ENCODE results near the gene AGBL1.

The AGBL1 gene

GRCh38 chr15:86754846-86755245 lies 675.2 kb downstream of the AGBL1 start:
- Histone ChIP-seq H3K27me3 (ENCODE audit: insufficient read depth, poor library complexity, severe bottlenecking) (no peaks in the 10 kb centered on the region), H3K4me3 (replicated peaks; ENCODE audit: insufficient read depth, low read length) (no peak overlapping the region), H3K27ac (replicated peaks) (no peak overlapping the region)
- no peak for TF ChIP-seq SPI1 (IDR thresholded peaks at IDR 0.05; ENCODE audit: borderline replicate concordance, low read depth)
- TF ChIP-seq, protein P1, sequence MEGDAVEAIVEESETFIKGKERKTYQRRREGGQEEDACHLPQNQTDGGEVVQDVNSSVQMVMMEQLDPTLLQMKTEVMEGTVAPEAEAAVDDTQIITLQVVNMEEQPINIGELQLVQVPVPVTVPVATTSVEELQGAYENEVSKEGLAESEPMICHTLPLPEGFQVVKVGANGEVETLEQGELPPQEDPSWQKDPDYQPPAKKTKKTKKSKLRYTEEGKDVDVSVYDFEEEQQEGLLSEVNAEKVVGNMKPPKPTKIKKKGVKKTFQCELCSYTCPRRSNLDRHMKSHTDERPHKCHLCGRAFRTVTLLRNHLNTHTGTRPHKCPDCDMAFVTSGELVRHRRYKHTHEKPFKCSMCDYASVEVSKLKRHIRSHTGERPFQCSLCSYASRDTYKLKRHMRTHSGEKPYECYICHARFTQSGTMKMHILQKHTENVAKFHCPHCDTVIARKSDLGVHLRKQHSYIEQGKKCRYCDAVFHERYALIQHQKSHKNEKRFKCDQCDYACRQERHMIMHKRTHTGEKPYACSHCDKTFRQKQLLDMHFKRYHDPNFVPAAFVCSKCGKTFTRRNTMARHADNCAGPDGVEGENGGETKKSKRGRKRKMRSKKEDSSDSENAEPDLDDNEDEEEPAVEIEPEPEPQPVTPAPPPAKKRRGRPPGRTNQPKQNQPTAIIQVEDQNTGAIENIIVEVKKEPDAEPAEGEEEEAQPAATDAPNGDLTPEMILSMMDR (IDR thresholded peaks at IDR 0.05; ENCODE audit: insufficient read depth, low read length) = no peak
- TF ChIP-seq POLR2AphosphoS5 (IDR thresholded peaks at IDR 0.05; ENCODE audit: low read depth) = no peak
- no peak for TF ChIP-seq REST (IDR thresholded peaks at IDR 0.05; ENCODE audit: insufficient replicate concordance, low read depth)
- TF ChIP-seq GABPA (IDR thresholded peaks at IDR 0.05; ENCODE audit: low read depth) = no peak
- no peak for DNase-seq (ENCODE audit: low read depth in 1 of 2, low spot score in 1 of 2)

- H3K4me3 ChIP-seq (replicated peaks; ENCODE audit: insufficient read depth, low read length) = no peak overlapping the region
- TF ChIP-seq, protein P1 (IDR thresholded peaks at IDR 0.05; ENCODE audit: insufficient read depth, low read length) = no peak
- TF ChIP-seq SPI1 (IDR thresholded peaks at IDR 0.05; ENCODE audit: borderline replicate concordance, low read depth) = no peak
- TF ChIP-seq POLR2AphosphoS5 (IDR thresholded peaks at IDR 0.05; ENCODE audit: low read depth) = no peak
- TF ChIP-seq GABPA (IDR thresholded peaks at IDR 0.05; ENCODE audit: low read depth) = no peak
- no peak for TF ChIP-seq REST (IDR thresholded peaks at IDR 0.05; ENCODE audit: insufficient replicate concordance, low read depth)
These were observed 677.0 kb downstream of the AGBL1 start for GRCh38 chr15:86756688-86757087.

GRCh38 chr15:86759800-86760523 lies 680.3 kb downstream of the AGBL1 start:
- TF ChIP-seq POLR2AphosphoS5 (IDR thresholded peaks at IDR 0.05; ENCODE audit: low read depth) = no peak
- TF ChIP-seq SPI1 (IDR thresholded peaks at IDR 0.05; ENCODE audit: borderline replicate concordance, low read depth) = no peak
- TF ChIP-seq, protein P1 (IDR thresholded peaks at IDR 0.05; ENCODE audit: insufficient read depth, low read length) = no peak
- Histone ChIP-seq H3K27me3 (ENCODE audit: insufficient read depth, poor library complexity, severe bottlenecking) (no peaks in the 10 kb centered on the region), H3K4me3 (replicated peaks; ENCODE audit: insufficient read depth, low read length) (no peak overlapping the region), H3K27ac (replicated peaks) (no peak overlapping the region)
- DNase-seq (ENCODE audit: low read depth in 1 of 2, low spot score in 1 of 2) = no peak

More at GRCh38 chr15:86756688-86757087, 677.0 kb downstream of the AGBL1 start:
- Histone ChIP-seq H3K27me3 (ENCODE audit: insufficient read depth, poor library complexity, severe bottlenecking) (no peaks in the 10 kb centered on the region), H3K27ac (replicated peaks) (no peak overlapping the region)
- no peak for DNase-seq (ENCODE audit: low read depth in 1 of 2, low spot score in 1 of 2)

Measured in HL-60 (cell line).